GM21526 (cell line): ENCODE measurements around the gene MCF2L.
"Not testable (repeated sequence)": the region's sequence is repeated elsewhere in the genome, so short reads cannot be mapped to it uniquely, and the experiment has no call there.

Source experiments
- ATAC-seq: cut with Tn5 transposase; IDR thresholded peaks from one replicate; pipeline ENCODE4 v1.9.1; 2021; ENCODE audit warnings: moderate library complexity; ENCODE audit not compliant: unreplicated experiment, low FRiP score

Gene MCF2L

DNA sequence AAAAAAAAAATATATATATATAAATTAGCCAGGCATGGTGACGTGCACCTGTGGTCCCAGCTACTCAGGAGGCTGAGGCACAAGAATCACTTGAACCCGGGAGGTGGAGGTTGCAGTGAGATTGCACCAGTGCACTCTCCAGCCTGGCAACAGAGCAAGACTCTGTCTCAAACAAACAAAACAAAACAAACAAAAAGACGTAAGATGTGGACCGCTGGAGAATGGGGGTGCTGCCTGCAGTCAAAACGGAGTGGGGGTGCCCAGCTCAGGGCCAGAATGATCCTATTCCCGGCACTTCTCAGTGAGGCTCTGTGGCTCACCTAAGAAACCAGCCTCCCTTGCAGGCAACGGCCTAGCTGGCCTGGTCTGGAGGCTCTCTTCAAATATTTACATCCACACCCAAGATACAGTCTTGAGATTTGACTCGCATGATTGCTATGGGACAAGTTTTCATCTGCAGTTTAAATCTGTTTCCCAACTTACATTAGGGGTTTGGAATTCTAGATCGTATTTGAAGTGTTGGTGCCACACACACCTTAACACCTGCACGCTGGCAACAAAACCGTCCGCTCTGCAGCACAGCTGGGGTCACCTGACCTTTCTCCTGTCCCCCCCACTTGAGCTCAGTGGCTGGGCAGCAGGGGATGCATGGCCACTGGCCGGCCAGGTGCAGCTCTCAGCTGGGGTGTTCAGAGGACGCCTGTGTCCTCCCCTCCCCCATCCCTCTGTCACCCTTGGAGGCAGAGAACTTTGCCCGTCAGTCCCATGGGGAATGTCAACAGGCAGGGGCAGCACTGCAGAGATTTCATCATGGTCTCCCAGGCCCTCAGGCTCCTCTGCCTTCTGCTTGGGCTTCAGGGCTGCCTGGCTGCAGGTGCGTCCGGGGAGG is 136.3 kb downstream of the MCF2L start, which contains the start of gene F7:
Gene F7 (plus strand): TSS at position 760 of the 889 bp plus-strand sequence. CDS start 51 bp downstream, at position 811.
- ATAC-seq: no peak

DNA sequence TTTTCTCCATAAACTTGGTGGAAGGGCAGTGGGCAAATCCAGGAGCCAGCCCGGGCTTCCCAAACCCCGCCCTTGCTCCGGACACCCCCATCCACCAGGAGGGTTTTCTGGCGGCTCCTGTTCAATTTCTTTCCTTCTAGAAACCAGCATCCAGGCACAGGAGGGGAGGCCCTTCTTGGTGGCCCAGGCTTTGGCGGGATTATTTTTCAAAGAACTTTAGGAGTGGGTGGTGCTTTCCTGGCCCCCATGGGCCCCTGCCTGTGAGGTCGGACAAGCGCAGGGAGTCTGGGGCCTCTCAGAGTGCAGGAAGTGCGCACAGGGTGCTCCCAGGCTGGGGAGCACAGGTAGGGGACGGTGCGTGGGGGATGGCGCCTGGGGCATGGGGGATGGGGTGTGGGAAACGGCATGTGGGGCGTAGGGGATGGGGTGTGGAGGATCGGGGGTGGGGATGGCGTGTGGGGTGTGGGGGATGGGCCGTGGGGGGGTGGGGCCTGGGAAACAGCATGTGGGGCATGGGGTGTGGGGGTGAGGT is 137.0 kb downstream of the MCF2L start:
- ATAC-seq: no peak

GRCh38 chr13:113106711-113107351 is 137.8 kb downstream of the MCF2L start:
- no peak for ATAC-seq

- ATAC-seq: not testable (repeated sequence)
These were observed 139.5 kb downstream of the MCF2L start for GRCh38 chr13:113108521-113108920.

DNA sequence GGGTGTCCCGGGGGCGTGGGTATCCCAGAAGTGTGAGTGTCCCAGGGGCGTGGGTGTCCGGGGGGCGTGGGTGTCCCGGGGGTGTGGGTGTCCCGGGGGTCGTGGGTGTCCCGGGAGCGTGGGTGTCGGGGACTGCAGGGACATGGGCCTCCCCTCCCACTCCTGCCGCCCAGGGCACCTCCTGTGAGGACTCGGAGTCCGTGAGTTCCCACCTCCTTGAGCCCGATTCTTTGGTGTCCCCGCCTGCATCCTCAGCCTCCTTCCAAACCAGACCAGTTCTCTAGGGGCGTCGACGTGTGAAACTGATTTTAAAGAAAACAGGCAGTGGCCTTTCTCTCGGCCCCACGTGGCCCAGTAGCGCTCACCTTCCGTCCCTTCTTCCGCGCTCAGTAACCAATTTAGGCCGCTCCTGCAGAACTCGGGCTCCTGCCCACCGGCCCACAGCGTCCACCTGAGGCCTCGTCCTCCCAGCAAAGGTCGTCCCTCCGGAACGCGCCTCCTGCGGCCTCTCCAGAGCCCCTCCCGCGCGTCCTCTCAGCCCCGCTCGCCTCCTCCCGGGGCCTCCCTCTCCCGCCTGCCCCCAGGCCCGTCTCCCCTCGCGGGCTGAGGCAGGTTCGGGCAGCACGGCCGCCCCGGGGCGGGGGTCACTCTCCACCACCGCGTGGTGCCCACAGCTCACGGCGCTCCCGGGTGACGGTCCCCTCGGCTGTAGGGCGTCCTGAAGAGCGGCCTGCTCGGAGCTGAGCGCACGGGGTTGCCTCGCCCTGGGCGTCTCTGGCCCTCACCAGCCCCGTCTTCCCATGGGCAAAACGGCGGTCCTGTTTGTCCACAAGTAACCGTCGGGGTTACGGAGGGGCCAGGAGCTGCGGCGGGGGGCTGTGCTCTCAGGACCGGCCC is 140.4 kb downstream of the MCF2L start:
- no peak for ATAC-seq

GRCh38 chr13:113110048-113110851 is 141.2 kb downstream of the MCF2L start:
- ATAC-seq: no peak

DNA sequence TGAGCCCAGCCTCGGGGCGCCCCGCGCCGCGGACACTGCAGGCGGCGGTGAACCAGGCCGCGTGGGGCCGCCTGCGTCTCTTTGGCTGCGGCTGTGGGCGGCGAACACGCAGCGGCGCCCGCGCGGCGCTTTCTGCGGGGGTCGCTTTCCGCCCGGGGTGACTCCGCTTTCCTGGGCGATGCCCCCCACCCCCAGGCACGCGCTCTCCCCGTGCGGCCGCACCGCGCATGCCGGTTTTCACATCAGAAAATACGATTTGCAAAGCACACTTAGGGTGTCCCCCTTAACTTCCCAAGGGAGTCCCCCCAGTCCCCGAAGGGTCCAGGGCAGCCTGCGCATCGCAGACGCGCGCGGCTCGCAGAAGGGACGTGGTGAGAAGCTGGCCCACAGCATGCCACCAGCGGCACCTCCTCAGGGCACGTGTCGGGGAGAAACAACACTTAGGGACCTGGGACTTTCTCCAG is 141.9 kb downstream of the MCF2L start:
- ATAC-seq: no peak

DNA sequence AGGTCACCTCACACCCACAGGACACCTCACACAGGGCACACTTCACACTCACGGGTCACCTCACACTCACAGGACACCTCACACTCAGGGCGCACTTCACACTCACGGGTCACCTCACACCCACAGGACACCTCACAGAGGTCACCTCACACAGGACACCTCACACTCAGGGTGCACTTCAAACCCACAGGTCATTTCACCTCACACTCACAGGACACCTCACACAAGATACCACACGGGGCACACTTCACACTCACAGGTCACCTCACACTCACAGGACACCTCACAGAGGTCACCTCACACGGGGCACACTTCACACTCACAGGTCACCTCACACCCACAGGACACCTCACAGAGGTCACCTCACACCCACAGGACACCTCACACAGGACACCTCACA is 142.8 kb downstream of the MCF2L start:
- ATAC-seq: not testable (repeated sequence)

DNA sequence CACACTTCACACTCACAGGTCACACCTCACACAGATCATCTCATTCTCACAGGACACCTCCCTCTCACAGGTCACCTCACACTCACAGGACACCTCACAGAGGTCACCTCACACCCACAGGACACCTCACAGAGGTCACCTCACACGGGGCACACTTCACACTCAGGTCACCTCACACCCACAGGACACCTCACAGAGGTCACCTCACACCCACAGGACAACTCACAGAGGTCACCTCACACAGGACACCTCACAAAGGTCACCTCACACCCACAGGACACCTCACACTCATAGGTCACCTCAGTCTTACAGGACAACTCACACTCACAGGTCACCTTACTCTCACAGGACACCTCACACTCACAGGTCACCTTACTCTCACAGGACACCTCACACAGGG is 143.5 kb downstream of the MCF2L start:
- ATAC-seq: not testable (repeated sequence)

DNA sequence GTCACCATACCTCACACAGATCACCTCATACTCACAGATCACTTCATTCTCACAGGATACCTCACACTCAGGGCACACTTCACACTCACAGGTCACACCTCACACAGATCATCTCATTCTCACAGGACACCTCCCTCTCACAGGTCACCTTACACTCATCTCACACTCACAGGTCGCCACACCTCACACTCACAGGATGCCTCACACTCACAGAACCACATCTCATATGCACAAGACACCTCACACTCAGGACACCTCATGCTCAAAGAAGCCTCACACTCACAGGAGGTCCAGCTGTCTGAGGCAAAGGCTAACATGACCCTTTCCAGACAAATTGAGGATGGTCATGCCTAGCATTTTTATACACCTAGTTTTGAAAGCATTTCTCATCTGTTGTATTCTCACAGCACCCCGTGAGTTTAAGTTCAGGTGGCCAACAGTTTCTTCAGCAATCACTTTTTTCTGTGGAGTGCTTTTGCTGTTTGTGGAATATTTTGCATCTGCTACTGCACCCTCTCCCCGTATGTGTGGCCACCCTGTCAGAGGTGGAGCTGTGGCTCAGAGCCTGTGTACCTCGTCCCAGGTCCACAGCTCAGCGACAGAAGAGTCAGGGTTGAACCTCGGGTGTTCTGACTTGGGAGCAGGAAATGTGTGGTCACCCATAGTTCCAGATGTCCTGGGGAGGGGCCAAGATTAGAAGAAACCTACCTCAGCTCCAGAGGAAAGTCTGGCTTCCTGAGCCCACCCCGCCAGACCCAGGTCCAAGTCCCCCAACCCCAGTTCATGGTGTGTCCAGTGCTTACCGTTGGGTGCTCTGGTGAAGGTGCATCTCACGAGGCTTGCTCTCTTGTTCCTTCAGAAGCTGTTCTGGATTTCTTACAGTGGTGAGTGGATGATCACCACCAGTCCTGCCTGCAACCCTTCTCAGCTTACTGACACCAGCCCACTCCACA is 144.2 kb downstream of the MCF2L start:
- ATAC-seq: no peak

DNA sequence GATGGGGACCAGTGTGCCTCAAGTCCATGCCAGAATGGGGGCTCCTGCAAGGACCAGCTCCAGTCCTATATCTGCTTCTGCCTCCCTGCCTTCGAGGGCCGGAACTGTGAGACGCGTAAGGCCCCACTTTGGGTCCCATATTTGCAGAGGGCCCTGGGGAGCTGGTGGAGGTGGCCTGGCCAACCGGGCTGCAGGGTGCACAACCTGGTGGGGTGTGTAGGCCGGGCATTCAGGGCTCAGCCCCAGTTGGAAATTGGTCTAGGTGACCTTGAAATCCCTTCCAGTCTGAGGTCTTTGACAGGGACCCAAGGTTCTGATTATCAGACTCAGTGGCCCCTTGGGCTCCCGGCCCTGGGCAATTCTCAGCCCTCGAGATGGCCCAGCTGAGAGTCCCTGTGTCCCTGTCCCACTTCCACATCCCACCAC is 144.8 kb downstream of the MCF2L start:
- ATAC-seq: no peak

- ATAC-seq: no peak
These were observed 145.7 kb downstream of the MCF2L start for GRCh38 chr13:113114511-113115362.

DNA sequence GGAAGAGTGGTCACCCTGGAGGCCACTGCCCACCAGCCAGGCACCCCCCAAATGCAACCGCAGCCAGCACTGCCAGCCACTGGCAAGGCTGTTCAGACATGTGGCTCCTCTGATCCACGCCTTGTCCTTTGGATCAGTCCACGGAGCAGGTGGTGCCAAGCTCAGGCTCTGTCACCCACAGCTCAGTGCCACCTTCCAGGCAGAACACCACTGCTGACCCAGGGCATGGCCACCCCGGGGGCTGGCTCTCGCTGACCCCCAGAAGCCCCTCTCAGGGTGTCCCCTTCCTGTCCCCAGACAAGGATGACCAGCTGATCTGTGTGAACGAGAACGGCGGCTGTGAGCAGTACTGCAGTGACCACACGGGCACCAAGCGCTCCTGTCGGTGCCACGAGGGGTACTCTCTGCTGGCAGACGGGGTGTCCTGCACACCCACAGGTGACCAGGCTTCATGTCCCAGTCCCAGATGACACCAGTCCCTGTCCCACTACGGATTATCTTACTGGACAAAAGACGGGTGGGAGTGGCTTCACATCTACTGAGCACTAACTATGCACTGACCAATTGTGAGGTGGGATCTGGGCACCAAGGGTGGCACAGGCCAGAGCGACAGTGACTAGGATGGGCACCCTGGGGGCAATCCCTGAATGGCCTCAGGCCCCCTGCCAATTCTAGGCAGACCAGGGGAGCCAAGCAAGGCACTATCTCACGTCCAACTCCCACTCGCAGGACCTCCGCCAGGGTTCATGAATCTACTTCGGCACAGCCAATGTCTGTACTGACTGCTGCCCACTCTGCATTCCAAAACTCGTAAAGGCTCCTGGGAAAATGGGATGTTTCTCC is 146.6 kb downstream of the MCF2L start:
- no peak for ATAC-seq

- no peak for ATAC-seq
These were observed 147.3 kb downstream of the MCF2L start for GRCh38 chr13:113116206-113116800.

GRCh38 chr13:113116871-113117271 is 147.9 kb downstream of the MCF2L start:
- ATAC-seq: no peak

DNA sequence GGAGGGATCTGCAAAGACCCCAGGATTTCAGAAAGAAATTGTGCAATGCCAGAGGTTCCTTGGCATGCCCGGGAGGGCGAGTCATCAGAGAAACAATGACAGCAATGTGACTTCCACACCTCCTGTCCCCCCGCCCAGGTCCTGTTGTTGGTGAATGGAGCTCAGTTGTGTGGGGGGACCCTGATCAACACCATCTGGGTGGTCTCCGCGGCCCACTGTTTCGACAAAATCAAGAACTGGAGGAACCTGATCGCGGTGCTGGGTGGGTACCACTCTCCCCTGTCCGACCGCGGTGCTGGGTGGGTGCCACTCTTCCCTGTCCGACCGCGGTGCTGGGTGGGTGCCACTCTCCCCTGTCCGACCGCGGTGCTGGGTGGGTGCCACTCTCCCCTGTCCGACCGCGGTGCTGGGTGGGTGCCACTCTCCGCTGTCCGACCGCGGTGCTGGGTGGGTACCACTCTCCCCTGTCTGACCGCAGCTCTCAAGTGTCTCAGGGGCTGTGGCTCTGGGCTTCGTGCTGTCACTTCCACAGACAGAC is 148.4 kb downstream of the MCF2L start:
- ATAC-seq: no peak
